Stromal cell of bone marrow (primary cell): Measurements from ENCODE around the gene BHLHE23.

Experiments used
- DNase-seq: peaks from one replicate; pipeline ENCODE4 v3.0.0-alpha.2; 2012; ENCODE audit warnings: low read depth

The BHLHE23 gene

GRCh38 chr20:63006540-63007359, at the start of gene BHLHE23:
TSS of gene BHLHE23 (minus strand) at chr20:63006964. CDS start at chr20:63006774, 190 bp downstream.
- no peak for DNase-seq

GRCh38 chr20:63055575-63056235, 48.9 kb upstream of the BHLHE23 start:
- no peak for DNase-seq

DNA sequence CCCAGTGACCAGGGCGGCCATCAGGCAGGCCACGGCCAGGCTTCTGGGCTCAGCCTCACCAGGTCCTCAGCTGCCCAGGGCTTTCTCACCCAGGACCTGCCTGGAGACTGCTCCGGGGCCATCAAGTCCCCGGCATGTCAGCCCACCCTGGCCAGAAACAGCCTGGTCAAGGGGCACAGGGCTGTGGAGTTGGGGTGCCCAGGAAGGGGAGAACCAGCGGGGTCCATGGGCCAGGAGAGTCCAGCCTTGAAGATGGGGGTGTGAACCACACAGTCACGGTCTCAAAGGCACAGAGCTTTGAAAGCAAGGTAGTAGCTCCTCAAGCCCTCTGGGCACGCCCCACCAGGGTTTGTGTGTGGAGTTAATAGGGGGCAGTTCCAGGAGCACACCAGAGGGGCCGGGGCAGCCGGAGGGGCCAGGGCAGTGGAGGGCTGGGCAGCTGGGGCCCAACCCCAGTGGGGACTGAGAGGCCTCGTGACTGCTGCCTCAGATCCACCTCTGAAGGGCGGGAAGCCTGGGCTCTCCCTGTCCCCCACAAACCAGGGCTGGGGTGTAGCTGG, 48.0 kb upstream of the BHLHE23 start:
- DNase-seq: no peak

DNA sequence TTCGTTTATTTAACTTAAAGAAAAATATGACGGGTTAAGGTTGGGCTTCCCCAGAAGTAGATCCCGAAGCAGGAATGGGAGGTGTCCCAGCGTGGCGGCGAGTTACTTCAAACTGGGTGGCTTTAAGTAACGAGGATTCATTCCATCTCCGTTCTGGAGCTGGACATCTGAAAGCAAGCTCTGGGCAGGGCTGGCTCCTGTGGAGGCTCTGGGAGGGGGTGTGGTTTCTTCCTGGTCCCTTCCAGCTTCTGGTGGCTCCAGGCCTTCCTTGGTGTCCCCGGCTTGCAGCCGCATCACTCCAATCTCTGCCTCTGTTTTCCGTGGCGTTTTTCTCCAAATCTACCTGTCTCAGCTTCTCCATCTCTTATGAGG, 47.3 kb upstream of the BHLHE23 start:
- no peak for DNase-seq

GRCh38 chr20:63053432-63054102, 46.8 kb upstream of the BHLHE23 start:
- no peak for DNase-seq

DNA sequence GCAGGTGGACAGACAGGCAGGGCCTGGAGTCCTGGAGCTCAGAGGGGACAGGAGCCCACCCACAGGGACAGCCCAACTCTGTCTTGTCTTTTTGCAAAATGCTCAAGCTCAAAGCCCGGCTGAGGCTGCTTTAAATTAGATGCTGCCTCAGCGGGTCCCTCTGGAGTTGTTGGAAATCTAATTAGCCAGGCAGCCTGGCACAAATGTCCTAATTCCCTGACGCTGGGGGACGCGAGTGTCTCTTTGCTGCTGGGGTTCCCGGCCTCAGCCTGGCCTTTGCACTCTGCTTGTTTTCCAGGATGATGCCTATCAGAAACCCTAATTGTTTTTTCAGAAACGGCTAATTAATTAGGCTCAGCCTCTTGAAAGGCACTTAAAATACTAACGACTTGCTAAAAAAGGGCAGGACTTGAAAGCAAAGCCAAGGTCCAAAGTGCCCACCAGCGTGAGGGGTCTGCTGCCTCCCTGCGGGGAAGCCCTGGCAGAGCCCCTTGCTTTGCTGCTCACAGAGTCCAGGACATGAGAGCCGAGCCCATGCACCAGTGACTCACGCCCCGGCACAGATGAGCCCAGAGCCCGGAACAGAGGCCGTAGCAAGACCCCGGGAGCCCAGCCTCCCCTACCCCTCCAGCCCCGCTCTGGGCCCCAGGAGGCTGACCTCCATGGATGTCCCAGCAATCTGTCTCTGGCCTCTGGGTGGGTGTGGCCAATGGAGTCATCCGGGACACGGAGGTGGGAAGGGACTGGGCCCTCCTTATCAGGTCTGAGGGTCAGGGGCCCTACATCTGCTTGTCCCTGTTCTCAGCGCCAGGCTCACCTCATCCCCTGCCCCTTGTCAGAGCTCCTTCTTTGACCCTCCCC, 46.0 kb upstream of the BHLHE23 start:
- DNase-seq: no peak

GRCh38 chr20:63051911-63052310, 45.1 kb upstream of the BHLHE23 start:
- no peak for DNase-seq

- DNase-seq: no peak
These were observed 44.6 kb upstream of the BHLHE23 start for GRCh38 chr20:63051186-63051860.

DNA sequence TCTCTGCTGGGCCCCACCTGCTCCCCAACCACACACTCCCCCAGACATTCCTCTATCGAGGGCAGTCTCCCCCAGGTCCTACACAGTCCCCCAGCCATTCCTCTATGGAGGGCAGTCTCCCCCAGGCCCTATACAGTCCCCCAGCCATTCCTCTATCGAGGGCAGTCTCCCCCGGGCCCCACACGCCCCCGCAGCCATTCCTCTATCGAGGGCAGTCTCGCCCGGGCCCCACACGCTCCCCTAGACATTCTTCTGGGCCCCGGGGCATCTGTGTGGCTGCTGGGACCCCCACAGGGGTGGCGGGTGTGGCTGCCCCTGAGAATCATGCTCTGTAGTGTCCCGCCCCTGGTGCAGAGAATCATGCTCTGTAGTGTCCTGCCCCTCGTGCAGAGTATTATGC, 43.6 kb upstream of the BHLHE23 start:
- no peak for DNase-seq

- DNase-seq: no peak
These were observed 42.9 kb upstream of the BHLHE23 start for GRCh38 chr20:63049561-63050221.

- no peak for DNase-seq
These were observed 42.4 kb upstream of the BHLHE23 start for GRCh38 chr20:63049191-63049518.

GRCh38 chr20:63048516-63049190, 41.9 kb upstream of the BHLHE23 start:
- DNase-seq: no peak

DNA sequence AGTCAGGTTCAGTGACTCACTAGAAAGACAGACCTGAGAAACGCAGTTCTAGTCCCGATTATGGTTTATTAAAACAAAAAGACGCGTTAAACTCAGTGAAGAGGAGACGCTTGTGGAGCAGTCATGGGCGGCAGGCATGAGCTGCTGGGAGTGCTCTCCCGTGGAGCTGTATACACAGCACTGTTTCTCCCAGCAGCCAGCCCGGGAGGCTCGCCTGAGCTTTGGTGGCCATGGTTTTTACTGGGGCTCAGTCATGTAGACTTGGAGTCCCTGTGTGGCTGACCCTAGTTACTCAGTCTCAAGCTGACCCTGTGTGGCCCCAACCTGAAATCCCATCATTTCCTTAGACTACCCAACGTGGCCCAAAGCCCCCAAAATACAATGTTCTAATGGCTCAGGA, 41.2 kb upstream of the BHLHE23 start:
- no peak for DNase-seq

- DNase-seq: no peak
These were observed 40.5 kb upstream of the BHLHE23 start for GRCh38 chr20:63047267-63047666.

DNA sequence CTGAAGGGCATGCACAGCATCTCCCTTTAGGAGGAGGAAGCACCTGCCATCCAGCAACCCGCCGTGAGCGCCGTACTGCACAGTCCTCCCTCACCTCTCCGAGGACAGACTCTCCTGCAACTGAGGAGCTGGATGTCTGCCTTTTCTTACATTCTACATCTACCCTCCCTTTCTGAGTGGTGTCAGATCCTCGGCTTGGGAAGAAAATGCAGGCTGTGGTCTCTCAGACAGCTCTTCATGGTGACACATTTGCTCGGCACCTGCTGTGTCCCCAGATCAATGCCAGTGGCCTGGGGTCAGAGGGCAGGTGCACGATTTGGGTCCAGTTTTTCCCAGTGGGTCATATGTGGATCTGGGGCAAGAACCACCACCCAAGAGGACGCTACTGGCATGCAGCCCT, 40.1 kb upstream of the BHLHE23 start:
- DNase-seq: no peak

DNA sequence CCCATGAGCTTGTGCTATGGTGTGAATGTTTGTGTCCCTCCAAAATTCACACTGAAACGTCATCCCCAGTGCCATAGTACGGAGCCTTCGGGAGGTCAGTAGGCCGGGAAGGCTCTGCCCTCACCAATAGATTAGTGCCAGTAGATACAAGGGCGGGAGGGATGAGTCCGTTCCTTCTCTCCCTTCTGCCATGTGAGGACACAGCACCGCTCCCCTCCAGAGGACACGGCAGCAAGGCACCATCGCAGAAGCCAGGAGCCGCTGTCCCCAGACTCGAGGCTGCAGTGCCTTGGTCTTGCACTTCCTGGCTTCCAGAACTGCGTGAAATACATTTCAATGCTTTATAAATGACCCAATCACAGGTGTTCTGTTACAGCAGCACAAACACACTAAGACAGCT, 39.2 kb upstream of the BHLHE23 start:
- no peak for DNase-seq

DNA sequence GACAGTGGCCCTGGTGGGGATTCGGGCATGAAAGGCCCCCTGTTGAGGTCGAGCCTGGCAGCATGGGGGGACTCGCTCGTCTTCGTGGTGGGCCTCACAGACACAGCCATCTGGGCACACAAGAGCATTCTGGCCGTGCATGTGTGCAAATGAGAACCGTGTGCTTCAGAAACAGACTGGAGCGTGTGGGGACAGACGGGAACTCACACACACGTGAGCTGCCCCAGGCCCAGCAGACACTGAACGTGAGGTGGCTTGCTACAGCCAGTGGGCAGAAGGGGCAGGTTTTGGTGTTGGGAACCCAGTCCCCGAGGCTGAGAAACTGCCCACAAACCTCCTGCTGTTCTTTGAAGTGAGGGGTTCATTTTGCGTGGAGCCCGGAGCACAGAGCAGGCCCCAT, 38.6 kb upstream of the BHLHE23 start:
- DNase-seq: no peak

DNA sequence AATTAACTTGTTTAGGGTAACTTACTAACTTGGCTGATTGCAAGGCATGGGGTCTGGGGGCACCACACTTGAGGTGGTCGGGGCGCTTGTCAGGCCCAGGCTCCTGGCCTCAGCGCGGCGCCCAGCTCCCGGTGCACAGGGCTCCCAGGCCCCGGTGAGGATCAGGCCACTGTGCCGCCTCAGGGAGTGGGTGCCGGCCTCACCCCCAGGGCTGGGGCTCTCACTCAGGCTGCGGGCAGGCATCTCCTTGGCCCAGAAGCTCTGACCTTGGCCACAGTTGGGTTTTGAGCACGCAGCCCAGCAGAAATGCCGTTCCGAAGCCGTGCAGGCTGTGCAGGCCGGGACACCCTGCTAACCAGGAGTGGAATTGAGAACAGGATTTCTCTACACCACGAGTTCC, 37.8 kb upstream of the BHLHE23 start:
- DNase-seq: no peak

GRCh38 chr20:63044204-63044600, 37.4 kb upstream of the BHLHE23 start:
- no peak for DNase-seq
